ENCODE results near the gene U2AF2.

DNA sequence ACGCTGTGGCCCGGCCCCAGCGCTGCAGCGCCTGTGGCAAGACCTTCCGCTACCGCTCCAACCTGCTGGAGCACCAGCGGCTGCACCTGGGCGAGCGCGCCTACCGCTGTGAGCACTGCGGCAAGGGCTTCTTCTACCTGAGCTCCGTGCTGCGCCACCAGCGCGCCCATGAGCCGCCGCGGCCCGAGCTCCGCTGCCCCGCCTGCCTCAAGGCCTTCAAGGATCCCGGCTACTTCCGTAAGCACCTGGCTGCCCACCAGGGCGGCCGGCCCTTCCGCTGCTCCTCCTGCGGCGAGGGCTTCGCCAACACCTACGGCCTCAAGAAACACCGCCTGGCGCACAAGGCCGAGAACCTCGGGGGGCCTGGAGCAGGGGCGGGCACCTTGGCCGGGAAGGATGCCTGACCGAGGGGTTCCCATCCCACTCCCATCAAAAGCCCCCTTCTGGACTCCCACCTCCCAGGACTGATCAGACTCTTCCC lies 38.4 kb upstream of the U2AF2 start:
- TF ChIP-seq TEAD4 (IDR thresholded peaks at IDR 0.05; ENCODE audit: low read depth, low read length) (no peak), MAFK (IDR thresholded peaks at IDR 0.05; ENCODE audit: low read depth, low read length) (no peak), CTCF (IDR thresholded peaks at IDR 0.05; ENCODE audit: control extremely low read depth in 1 of 3, insufficient read depth in 1 of 3, low read depth in 1 of 3, low read length in 3 of 3) (no peak)
- TF ChIP-seq, protein P1, sequence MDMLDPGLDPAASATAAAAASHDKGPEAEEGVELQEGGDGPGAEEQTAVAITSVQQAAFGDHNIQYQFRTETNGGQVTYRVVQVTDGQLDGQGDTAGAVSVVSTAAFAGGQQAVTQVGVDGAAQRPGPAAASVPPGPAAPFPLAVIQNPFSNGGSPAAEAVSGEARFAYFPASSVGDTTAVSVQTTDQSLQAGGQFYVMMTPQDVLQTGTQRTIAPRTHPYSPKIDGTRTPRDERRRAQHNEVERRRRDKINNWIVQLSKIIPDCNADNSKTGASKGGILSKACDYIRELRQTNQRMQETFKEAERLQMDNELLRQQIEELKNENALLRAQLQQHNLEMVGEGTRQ (IDR thresholded peaks at IDR 0.05; ENCODE audit: low read length) = no peak
- TF ChIP-seq, protein P2, sequence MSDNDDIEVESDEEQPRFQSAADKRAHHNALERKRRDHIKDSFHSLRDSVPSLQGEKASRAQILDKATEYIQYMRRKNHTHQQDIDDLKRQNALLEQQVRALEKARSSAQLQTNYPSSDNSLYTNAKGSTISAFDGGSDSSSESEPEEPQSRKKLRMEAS (IDR thresholded peaks at IDR 0.05) = no peak

Data from H1 (cell line).